GM12872 (cell line): Measurements from ENCODE around the gene IER5L.

Experiments used
- TF ChIP-seq, protein P1 (sequence below): IDR thresholded peaks from 3 replicates; pipeline ENCODE4 v1.5.1; 2011; ENCODE audit warnings: low read depth, mild to moderate bottlenecking, low read length, moderate library complexity; ENCODE audit not compliant: insufficient read depth

IER5L gene

DNA sequence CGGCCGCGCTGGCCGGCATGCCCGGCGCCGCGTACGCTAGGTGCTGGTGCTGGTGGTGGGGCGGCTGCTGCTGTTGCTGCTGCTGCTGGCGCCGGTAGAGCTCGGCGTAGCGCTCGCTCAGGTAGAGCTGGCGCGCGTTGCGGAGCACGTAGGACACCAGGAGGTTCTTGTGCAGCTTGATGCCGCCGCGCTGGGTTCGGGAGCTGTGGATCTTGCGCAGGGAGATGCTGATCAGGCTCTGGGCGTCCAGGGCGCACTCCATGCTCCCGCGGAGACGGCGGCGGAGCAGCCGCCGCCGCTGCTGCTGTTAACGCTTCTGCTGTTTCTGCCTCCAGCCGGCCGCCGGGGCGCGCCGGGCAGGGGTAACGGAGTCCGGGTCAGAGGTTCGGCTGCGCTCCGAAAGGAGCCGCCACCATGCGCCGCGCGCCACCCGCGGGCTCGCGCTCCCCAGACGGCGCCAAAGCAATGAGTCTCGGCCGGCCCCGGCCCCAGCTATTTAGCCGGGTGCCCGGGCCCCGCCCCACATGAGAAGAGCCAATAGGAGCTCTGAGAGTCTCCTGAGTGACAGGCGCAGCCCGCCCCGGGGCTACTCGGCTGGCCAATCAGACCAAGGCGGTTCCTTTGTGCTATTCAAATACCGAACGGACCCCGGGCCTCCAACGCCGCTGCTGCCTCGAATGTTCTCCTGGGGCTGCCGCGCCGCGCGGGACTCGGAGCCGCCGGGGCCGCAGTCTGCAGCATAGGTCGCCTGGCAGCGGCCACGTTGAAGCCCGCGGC is at the start of gene IER5L:
TSS of gene IER5L (minus strand) at position 471 of the 777 bp plus-strand sequence. CDS start at position 262, 209 bp downstream.
- TF ChIP-seq, protein P1, sequence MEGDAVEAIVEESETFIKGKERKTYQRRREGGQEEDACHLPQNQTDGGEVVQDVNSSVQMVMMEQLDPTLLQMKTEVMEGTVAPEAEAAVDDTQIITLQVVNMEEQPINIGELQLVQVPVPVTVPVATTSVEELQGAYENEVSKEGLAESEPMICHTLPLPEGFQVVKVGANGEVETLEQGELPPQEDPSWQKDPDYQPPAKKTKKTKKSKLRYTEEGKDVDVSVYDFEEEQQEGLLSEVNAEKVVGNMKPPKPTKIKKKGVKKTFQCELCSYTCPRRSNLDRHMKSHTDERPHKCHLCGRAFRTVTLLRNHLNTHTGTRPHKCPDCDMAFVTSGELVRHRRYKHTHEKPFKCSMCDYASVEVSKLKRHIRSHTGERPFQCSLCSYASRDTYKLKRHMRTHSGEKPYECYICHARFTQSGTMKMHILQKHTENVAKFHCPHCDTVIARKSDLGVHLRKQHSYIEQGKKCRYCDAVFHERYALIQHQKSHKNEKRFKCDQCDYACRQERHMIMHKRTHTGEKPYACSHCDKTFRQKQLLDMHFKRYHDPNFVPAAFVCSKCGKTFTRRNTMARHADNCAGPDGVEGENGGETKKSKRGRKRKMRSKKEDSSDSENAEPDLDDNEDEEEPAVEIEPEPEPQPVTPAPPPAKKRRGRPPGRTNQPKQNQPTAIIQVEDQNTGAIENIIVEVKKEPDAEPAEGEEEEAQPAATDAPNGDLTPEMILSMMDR, result no peak

DNA sequence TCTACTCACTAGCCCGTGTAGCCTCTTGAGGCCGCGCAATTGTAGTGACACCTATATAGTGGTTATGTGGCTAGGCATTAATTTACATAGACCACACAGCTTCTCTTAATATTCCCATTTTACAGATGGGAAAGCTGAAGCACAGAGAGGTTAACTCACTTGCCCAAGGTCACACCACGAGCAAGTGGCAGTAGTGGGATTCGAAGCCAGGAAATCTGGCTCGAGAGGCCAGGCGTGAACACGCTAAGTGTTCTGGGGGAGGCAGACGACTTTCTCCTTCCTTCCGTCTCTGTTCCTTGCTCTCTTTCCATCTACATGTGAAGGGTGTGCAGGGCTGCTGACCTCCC is 49.8 kb upstream of the IER5L start:
- TF ChIP-seq, protein P1, result no peak

DNA sequence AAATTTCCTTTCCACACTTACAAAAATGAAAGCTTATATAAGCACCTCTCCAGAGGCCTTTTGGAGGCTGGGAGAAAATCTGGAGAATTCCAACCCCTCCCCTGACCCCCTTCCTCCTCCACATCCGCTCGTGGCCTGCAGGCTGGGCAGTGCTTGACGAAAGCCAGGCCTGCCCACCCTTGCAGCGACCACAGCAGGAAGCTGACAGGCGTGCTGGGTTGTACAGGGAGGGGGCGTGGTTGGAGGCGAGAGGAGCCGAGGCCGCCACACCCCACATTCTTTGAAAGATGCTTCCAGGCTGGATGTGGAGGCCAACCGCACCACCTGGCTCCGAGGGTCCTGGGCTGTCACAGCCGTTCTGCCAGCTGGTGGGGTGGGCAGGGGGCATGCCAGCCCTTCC is 47.8 kb upstream of the IER5L start:
- TF ChIP-seq, protein P1, result no peak

DNA sequence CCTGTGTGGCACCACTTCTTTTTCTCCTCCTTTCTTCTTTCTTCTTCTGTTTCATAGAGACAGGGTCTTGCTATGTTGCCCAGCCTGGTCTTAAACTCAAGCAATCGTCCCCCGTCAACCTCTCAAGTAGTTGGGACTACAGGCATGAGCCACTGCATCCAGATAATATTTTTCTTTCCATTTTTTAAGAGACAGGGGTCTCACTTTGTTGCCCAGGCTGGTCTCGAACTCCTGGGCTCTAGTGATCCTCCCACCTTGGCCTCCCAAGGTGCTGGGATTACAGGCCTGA is 47.4 kb upstream of the IER5L start:
- TF ChIP-seq, protein P1, result no peak

DNA sequence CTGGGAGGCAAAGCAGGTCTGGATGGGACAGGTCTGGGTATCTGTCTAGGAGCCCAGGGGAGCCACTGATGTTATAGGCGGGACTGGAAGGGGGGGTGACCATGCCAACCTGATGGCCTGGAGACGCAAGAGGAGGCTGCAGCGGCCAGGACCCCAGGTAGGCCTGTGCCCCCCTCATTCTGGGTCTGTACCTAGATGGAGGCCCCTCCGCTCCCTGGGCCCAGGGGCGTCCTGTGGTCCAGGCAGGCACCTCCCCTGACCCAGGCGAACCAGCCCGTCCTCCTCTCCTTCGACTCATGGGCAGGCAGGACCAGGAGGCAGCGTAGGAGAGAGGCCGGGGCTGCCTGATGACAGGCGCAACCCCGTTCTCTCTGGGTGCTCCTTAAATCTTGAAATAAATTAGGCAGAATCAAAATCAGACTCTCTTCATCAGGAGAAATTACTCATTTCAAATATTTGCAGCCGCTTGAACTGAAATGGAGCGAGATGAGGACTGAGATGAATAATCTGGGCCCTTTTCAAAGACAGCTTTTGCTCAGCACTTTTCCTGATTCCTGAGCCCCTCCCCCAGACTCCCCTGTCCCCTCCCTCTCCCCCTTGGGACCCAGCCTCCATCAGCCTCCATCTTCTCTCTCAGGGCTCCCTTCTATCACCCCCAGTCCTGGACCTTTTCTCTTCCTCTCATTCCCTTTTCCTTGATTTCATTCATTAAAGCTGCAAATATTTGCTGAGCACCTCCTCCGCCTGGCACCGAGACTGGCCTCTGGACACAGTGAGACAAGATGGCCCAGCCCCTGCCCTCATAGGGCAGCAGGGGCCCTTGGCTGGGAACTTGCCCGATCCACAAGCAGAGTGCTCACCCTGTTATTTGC is 46.8 kb upstream of the IER5L start:
- TF ChIP-seq, protein P1, result no peak

DNA sequence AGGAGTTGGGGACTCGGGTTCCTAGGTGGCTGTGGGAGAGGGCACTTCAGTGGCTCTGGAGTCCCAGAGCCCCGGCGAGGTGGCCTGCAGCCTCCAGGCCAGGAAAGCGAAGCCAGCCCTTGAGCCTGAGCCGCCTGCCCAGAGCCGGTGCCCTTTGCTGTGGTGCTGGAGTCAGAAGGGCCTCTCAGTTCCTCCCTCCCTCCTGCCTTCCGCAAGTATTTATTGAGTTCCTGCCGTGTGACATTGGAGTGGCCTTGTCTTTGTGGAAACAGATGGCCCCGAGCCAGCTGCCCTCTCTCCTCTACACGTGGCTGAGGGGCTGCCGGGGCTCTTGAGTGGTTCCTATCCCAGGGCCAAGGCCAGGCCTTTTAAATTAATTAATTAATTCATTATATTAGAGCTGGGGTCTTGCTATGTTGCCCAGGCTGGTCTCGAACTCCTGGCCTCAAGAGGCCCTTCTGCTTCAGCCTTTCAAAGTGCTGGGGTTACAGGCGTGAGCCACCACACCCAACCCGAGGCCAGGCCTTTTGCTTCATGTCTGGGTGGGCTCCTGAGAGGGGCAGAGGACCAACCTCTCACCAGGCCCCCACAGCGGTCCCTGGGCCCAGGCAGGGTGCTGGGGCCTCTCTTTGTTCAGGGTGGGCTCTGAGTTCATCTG is 45.6 kb upstream of the IER5L start:
- TF ChIP-seq, protein P1, result no peak

DNA sequence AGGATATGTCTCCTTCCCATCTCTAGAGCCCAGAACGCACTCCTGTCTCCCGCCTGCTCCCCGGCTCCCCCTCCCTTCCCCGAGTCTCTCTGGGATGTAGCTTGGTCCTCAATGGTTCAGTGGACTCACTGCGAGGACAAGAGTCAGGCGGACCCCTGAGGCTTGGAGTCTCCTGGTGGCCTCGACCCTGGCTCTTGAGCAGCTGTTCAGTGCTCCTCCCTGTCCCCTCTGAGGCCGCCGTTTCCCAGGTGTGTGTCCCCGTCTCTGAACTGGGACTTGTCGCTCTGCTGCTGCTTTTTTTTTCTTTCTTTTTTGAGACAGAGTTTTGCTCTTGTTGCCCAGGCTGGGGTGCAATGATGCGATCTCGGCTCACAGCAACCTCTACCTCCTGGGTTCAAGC is 44.8 kb upstream of the IER5L start:
- TF ChIP-seq, protein P1, result no peak
